ENCODE data around the gene SLC8A1. TPM values are rescaled to one million over a fixed set of nuclear protein-coding genes. Genes with fewer than 3 reads are reported as not detected.

SLC8A1 gene
- total RNA-seq, 1 experiment from 2014 or later, result 1.7 TPM

DNA sequence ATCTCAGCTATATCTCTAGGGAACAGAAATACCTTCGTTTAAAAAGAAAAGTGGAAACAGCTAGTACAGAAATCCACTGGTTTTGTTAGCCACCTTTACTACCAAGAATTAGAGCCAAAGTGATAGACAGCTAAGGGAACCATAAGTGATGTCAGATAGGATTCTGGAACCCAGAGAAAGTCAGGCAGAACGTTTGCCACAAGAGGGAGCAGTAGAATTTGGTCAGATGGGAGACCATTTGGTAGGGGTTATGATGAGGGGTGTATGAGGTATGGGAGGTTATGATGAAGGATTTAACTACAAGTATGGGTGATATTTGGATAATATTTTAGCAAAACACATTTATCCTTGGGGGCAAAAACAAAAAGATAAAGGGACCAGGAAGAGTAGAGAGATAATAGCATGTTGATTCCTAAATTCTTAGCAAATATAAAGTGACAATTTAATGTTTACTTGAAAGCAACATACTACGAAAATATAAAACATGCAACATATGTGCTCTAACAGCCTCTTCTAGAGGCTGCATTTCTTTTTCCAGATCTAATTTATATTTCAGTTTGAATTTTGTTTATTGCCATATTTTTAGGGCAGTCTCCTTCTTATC is 3.3 kb downstream of the SLC8A1 start:
- Histone ChIP-seq H2BK15ac (ENCODE audit: low read depth, low read length) (no peak overlapping the region), H3K23me2 (ENCODE audit: insufficient read length, low read depth, low read length, poor library complexity, severe bottlenecking) (peaks cover 9% of the 10 kb centered on the region), H2BK5ac (ENCODE audit: insufficient read length, low read length) (no peak overlapping the region), H3K27me3 (ENCODE audit: insufficient read depth, low read length) (peaks cover 5% of the 10 kb centered on the region; the same call in 1 of the 2 replicates), H3K18ac (ENCODE audit: insufficient read length, low read depth, low read length) (no peak overlapping the region), H3K56ac (ENCODE audit: insufficient read length, low read depth, low read length) (no peak overlapping the region), H4K5ac (ENCODE audit: insufficient read length, low read depth, low read length) (no peak overlapping the region), H2BK12ac (ENCODE audit: insufficient read length, low read depth, low read length) (no peak overlapping the region), H3K79me2 (ENCODE audit: insufficient read depth, low read length) (no peaks in the 10 kb centered on the region), H4K20me1 (ENCODE audit: control insufficient read depth, insufficient read depth, insufficient read length) (no peaks in the 10 kb centered on the region), H3K9me3 (ENCODE audit: control insufficient read depth, low read depth, low read length) (no peaks in the 10 kb centered on the region), H3K23ac (ENCODE audit: insufficient read length, low read depth, low read length) (no peak overlapping the region), H3K4me1 (ENCODE audit: insufficient read depth, low read length) (peaks cover 4% of the 10 kb centered on the region), H4K91ac (ENCODE audit: insufficient read length, low read depth, low read length) (no peak overlapping the region), H3K9ac (ENCODE audit: extremely low read depth, insufficient read length, low read length) (no peak overlapping the region), H3K4ac (ENCODE audit: low read depth, low read length) (no peak overlapping the region), H3K79me1 (ENCODE audit: insufficient read depth, low read depth, low read length, poor library complexity, severe bottlenecking) (no peaks in the 10 kb centered on the region), H4K8ac (replicated peaks; ENCODE audit: insufficient read length, low read depth, low read length) (no peak overlapping the region), H3K4me2 (ENCODE audit: insufficient read depth, insufficient read length, low read length) (no peak overlapping the region), H3K14ac (ENCODE audit: insufficient read depth, low read length) (no peak overlapping the region), H3K27ac (ENCODE audit: insufficient read length, low read depth, low read length) (no peak overlapping the region), H2BK120ac (ENCODE audit: low read depth, low read length, poor library complexity, severe bottlenecking) (no peak overlapping the region), H2AFZ (ENCODE audit: low read length) (no peak overlapping the region), H3T11ph (ENCODE audit: low read length) (no peak overlapping the region), H2AK5ac (ENCODE audit: insufficient read length, low read length) (no peak overlapping the region), H2BK20ac (ENCODE audit: low read depth, low read length, poor library complexity, severe bottlenecking) (no peak overlapping the region)
- Mint-ChIP-seq H3K36me3 (ENCODE audit: insufficient read depth in 1 of 3, low read depth in 3 of 3) (no peaks in the 10 kb centered on the region), H3K27me3 (ENCODE audit: low read depth) (peaks cover 40% of the 10 kb centered on the region), H3K4me1 (peaks cover 31 to 41% of the 10 kb centered on the region in 2 experiments), H3K4me3 (no peak overlapping the region), H3K9me3 (peaks cover 0 to 3% of the 10 kb centered on the region in 2 experiments; a peak in 2 of 5 replicates), H3K27ac (no peak overlapping the region)
- no CpG with 5 or more reads among the region's 3 CpGs for WGBS (ENCODE audit: extremely low coverage, insufficient read length, low lambda C conversion rate)
- TF ChIP-seq CTCF (conservative IDR thresholded peaks at IDR 0.05), result peak; percentile 74
- peak; percentile 41 for DNase-seq

Data from H9 (cell line).